Measurements from ENCODE around the gene GPNMB. TPM values are rescaled to one million over a fixed set of nuclear protein-coding genes. Genes with fewer than 3 reads are reported as not detected.

Gene GPNMB
- total and polyA plus RNA-seq, 2 of the 4 experiments (the other 2 are of a cell fraction), result under 0.01 to 0.14 TPM

GRCh38 chr7:23275912-23276311, 29.3 kb downstream of the GPNMB start:
- WGBS, 2 experiments (ENCODE audit: extremely low coverage in 2 of 2, insufficient read length in 1 of 2), result 80% methylated on average over 1 of the region's 5 CpGs; no CpG with 5 or more reads in 1 of the 2 experiments
- H3K36me3 ChIP-seq (ENCODE audit: control insufficient read depth, insufficient read depth, low read length), result no peaks in the 10 kb centered on the region
- no TSS peak for BruUV-seq (replicated peaks)

More at GRCh38 chr7:23275912-23276311, 29.3 kb downstream of the GPNMB start:
- Histone ChIP-seq H4K91ac (ENCODE audit: insufficient read depth, low read depth, low read length) (no peak overlapping the region), H3K23ac (ENCODE audit: low read depth, low read length) (no peak overlapping the region), H4K20me1 (ENCODE audit: insufficient read depth, low read length) (no peaks in the 10 kb centered on the region), H4K8ac (ENCODE audit: low read depth in 2 of 2, low read length in 2 of 2) (no peak overlapping the region), H3K9me1 (ENCODE audit: insufficient read depth, low read length) (peaks cover 2% of the 10 kb centered on the region; the same call in 1 of the 2 replicates), H3K9ac (ENCODE audit: low read depth, low read length) (no peak overlapping the region), H4K5ac (ENCODE audit: low read depth, low read length) (no peak overlapping the region), H3K4me2 (ENCODE audit: low read depth, low read length) (no peak overlapping the region), H2BK15ac (ENCODE audit: low read depth, low read length) (no peak overlapping the region), H2BK120ac (ENCODE audit: low read depth, low read length) (no peak overlapping the region), H2AFZ (replicated peaks; ENCODE audit: low read length, poor library complexity) (no peak overlapping the region), H3K4me3 (ENCODE audit: insufficient read depth, low read depth, low read length) (no peak overlapping the region), H2AK9ac (replicated peaks; ENCODE audit: low read depth, low read length, poor library complexity) (no peak overlapping the region), H3K79me1 (ENCODE audit: low read depth in 1 of 2, low read length in 2 of 2) (no peaks in the 10 kb centered on the region), H3K27me3 (ENCODE audit: control insufficient read depth, insufficient read depth, low read length) (peaks cover 8% of the 10 kb centered on the region), H2BK5ac (ENCODE audit: low read depth, low read length, poor library complexity, severe bottlenecking) (no peak overlapping the region), H3K4me1 (ENCODE audit: control insufficient read depth, insufficient read depth, low read length) (peaks cover 2% of the 10 kb centered on the region; the same call in 1 of the 2 replicates), H3K18ac (ENCODE audit: low read depth, low read length) (no peak overlapping the region), H3K27ac (ENCODE audit: insufficient read depth, low read length) (no peak overlapping the region), H3K9me3 (ENCODE audit: control insufficient read depth, insufficient read depth, low read length) (no peaks in the 10 kb centered on the region), H3K14ac (replicated peaks; ENCODE audit: low read depth, low read length) (no peak overlapping the region), H3K56ac (ENCODE audit: extremely low read depth, insufficient read depth, low read length) (no peak overlapping the region), H3K4ac (ENCODE audit: low read depth, low read length) (no peak overlapping the region), H2BK20ac (ENCODE audit: low read depth, low read length) (no peak overlapping the region), H2AK5ac (ENCODE audit: low read depth, low read length) (no peak overlapping the region)
- ChIA-PET CTCF (interaction anchor here (0.6 kb wide), 1 partner anchor 115 kb away, joined by 3 read pairs; no protein-coding TSS in a partner anchor), POLR2A (ENCODE audit: unreplicated experiment) (no interaction called here)
- intact Hi-C loops (cut with micrococcal nuclease), result loop anchor here (5.0 kb wide), 1 partner anchor 196 kb away; the partner anchor contains the start of gene IGF2BP3
- no peak for DNase-seq
- dilution Hi-C loops (cut with HindIII; ENCODE audit: low sequenced_read_pairs, unreplicated experiment), result no loop called here
- no peak for ATAC-seq (ENCODE audit: low read depth)
- TF ChIP-seq RCOR1 (IDR thresholded peaks at IDR 0.05; ENCODE audit: insufficient replicate concordance, low read length) (no peak), CHD1 (IDR thresholded peaks at IDR 0.05; ENCODE audit: low read depth, low read length) (no peak), BHLHE40 (IDR thresholded peaks at IDR 0.05; ENCODE audit: low read depth, low read length) (no peak), RAD21 (IDR thresholded peaks at IDR 0.05; ENCODE audit: low read length) (no peak), MXI1 (IDR thresholded peaks at IDR 0.05; ENCODE audit: borderline replicate concordance, low read depth, low read length) (no peak), POLR2A (IDR thresholded peaks at IDR 0.05; ENCODE audit: low read depth, low read length) (no peak), USF2 (IDR thresholded peaks at IDR 0.05; ENCODE audit: low read depth, low read length) (no peak), MAFK (IDR thresholded peaks at IDR 0.05; ENCODE audit: low read depth, low read length) (no peak), FOS (IDR thresholded peaks at IDR 0.05; ENCODE audit: low read depth, low read length) (no peak), SMC3 (IDR thresholded peaks at IDR 0.05; ENCODE audit: low read depth, low read length) (no peak), NFE2L2 (IDR thresholded peaks at IDR 0.05; ENCODE audit: low read depth, low read length) (no peak), RFX5 (IDR thresholded peaks at IDR 0.05; ENCODE audit: low read depth, low read length) (no peak), CEBPB (IDR thresholded peaks at IDR 0.05; ENCODE audit: low read depth, low read length) (no peak), MAZ (IDR thresholded peaks at IDR 0.05; ENCODE audit: borderline replicate concordance, low read depth, low read length) (no peak)
- TF ChIP-seq, protein P1, sequence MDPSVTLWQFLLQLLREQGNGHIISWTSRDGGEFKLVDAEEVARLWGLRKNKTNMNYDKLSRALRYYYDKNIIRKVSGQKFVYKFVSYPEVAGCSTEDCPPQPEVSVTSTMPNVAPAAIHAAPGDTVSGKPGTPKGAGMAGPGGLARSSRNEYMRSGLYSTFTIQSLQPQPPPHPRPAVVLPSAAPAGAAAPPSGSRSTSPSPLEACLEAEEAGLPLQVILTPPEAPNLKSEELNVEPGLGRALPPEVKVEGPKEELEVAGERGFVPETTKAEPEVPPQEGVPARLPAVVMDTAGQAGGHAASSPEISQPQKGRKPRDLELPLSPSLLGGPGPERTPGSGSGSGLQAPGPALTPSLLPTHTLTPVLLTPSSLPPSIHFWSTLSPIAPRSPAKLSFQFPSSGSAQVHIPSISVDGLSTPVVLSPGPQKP (IDR thresholded peaks at IDR 0.05; ENCODE audit: borderline replicate concordance, low read depth, low read length), result no peak
- TF ChIP-seq, protein P2, sequence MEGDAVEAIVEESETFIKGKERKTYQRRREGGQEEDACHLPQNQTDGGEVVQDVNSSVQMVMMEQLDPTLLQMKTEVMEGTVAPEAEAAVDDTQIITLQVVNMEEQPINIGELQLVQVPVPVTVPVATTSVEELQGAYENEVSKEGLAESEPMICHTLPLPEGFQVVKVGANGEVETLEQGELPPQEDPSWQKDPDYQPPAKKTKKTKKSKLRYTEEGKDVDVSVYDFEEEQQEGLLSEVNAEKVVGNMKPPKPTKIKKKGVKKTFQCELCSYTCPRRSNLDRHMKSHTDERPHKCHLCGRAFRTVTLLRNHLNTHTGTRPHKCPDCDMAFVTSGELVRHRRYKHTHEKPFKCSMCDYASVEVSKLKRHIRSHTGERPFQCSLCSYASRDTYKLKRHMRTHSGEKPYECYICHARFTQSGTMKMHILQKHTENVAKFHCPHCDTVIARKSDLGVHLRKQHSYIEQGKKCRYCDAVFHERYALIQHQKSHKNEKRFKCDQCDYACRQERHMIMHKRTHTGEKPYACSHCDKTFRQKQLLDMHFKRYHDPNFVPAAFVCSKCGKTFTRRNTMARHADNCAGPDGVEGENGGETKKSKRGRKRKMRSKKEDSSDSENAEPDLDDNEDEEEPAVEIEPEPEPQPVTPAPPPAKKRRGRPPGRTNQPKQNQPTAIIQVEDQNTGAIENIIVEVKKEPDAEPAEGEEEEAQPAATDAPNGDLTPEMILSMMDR (conservative IDR thresholded peaks at IDR 0.05; ENCODE audit: low read depth, low read length), result no peak
- in situ Hi-C loops (cut with MboI; ENCODE audit: low sequenced_read_pairs), result loop anchor here (10.0 kb wide), 1 partner anchor 429 kb away; no protein-coding TSS in a partner anchor
